MM.1S (cell line): ENCODE measurements around the gene DPP6.
"Not testable (repeated sequence)": the region's sequence is repeated elsewhere in the genome, so short reads cannot be mapped to it uniquely, and the experiment has no call there.

Experiments
- DNase-seq: peaks from one replicate; pipeline ENCODE4 v3.0.0-alpha.2; 2015
- H2AFZ ChIP-seq: fragments of 300-600 bp; sonication (generic); 2 replicates; pipeline ENCODE4 v1.6.0; 2016; ENCODE audit warnings: antibody characterized with exemption, low read length
- H3F3A ChIP-seq: fragments of 300-600 bp; sonication (generic); 2 replicates; pipeline ENCODE4 v1.6.1; 2016; ENCODE audit warnings: mild to moderate bottlenecking, antibody characterized with exemption, low read length, moderate library complexity, mixed read lengths; ENCODE audit not compliant: insufficient read depth
- H3K27ac ChIP-seq: fragments of 300-600 bp; sonication (generic); 2 replicates; pipeline ENCODE4 v1.5.1; 2016; ENCODE audit warnings: mild to moderate bottlenecking, low read length
- H3K27me3 ChIP-seq: fragments of 300-600 bp; sonication (generic); replicated peaks from 2 replicates; pipeline ENCODE4 v1.6.0; 2016; ENCODE audit warnings: low read length; ENCODE audit not compliant: insufficient read depth
- H3K36me3 ChIP-seq: fragments of 300-600 bp; sonication (generic); replicated peaks from 2 replicates; pipeline ENCODE4 v1.6.1; 2016; ENCODE audit warnings: mild to moderate bottlenecking, low read length, mixed read lengths; ENCODE audit not compliant: insufficient read depth
- H3K4me1 ChIP-seq: fragments of 300-600 bp; sonication (generic); 2 replicates; pipeline ENCODE4 v1.6.1; 2016; ENCODE audit warnings: low read length, mixed read lengths
- H3K4me2 ChIP-seq: fragments of 300-600 bp; sonication (generic); 2 replicates; pipeline ENCODE4 v1.6.0; 2016; ENCODE audit warnings: low read depth, low read length
- H3K4me3 ChIP-seq: fragments of 300-600 bp; sonication (generic); 2 replicates; pipeline ENCODE4 v1.5.1; 2016; ENCODE audit warnings: low read length, mixed read lengths
- H3K79me2 ChIP-seq: fragments of 300-600 bp; sonication (generic); 2 replicates; pipeline ENCODE4 v1.6.1; 2016; ENCODE audit warnings: mixed run types, low read length, mixed read lengths
- H3K9ac ChIP-seq: fragments of 300-600 bp; sonication (generic); 2 replicates; pipeline ENCODE4 v1.6.1; 2016; ENCODE audit warnings: low read length, mixed read lengths
- H3K9me2 ChIP-seq: fragments of 300-600 bp; sonication (generic); replicated peaks from 2 replicates; pipeline ENCODE4 v1.6.1; 2016; ENCODE audit warnings: mild to moderate bottlenecking, low read length, mixed read lengths; ENCODE audit not compliant: insufficient read depth
- H3K9me3 ChIP-seq: fragments of 300-600 bp; sonication (generic); replicated peaks from 2 replicates; pipeline ENCODE4 v1.6.1; 2016; ENCODE audit warnings: mild to moderate bottlenecking, low read length, mixed read lengths; ENCODE audit not compliant: insufficient read depth
- H4K20me1 ChIP-seq: fragments of 300-600 bp; sonication (generic); 2 replicates; pipeline ENCODE4 v1.6.1; 2016; ENCODE audit warnings: mild to moderate bottlenecking, low read length, moderate library complexity, mixed read lengths; ENCODE audit not compliant: insufficient read depth
- EZH2 ChIP-seq: fragments of 300-600 bp; sonication (generic); optimal IDR thresholded peaks from 2 replicates; pipeline ENCODE3; 2017; ENCODE audit warnings: low read depth, mild to moderate bottlenecking, antibody characterized with exemption, low read length, mixed read lengths
- EZH2phosphoT487 ChIP-seq: fragments of 300-600 bp; sonication (generic); IDR thresholded peaks from 2 replicates; pipeline ENCODE4 v1.6.1; 2018; ENCODE audit warnings: antibody characterized with exemption, low read length
- TF ChIP-seq, protein P1 (sequence below): fragments of 300-600 bp; sonication (generic); IDR thresholded peaks from 2 replicates; pipeline ENCODE4 v1.5.1; 2016; ENCODE audit warnings: antibody characterized with exemption, low read length, mixed read lengths

DPP6 gene

DNA sequence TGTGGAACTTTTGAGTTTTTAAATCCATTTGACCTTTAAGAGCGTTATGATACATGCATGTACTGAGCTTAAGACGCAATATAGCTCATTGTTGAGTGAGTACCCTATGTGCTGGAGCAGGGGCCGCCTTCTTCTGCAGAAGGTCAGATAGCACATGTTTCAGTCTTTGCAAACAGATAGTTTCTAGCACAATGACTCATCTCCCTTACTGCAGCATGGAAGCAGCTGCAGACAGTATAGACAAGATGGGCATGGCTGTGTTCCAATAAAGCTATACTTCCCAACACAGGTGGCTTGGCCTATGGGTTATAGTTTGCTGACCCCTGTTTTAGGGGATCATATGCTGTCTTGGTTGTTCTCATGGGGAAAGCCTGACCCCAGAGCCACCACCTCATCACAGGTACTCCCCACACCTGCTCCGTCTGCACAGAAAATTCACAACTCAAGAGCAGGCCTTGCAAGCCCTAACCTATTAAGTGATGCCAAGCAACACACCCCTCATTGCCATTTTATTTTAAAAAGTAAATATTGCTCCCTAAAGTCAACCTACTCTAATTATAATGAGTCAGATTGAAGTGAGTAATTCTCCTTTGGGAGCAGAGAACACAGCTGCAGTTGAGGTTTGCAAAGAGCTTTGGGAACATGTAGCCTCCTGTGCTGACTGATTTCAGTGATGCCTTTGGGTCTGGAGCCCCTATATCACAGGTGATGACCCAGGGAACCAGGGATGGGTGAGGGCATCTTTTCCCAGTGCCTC is 620.6 kb downstream of the DPP6 start:
- no peaks in the 10 kb centered on the region for H3K9me2 ChIP-seq
- no peaks in the 10 kb centered on the region for H3K9me3 ChIP-seq
- no peak overlapping the region for H2AFZ ChIP-seq
- TF ChIP-seq, protein P1, sequence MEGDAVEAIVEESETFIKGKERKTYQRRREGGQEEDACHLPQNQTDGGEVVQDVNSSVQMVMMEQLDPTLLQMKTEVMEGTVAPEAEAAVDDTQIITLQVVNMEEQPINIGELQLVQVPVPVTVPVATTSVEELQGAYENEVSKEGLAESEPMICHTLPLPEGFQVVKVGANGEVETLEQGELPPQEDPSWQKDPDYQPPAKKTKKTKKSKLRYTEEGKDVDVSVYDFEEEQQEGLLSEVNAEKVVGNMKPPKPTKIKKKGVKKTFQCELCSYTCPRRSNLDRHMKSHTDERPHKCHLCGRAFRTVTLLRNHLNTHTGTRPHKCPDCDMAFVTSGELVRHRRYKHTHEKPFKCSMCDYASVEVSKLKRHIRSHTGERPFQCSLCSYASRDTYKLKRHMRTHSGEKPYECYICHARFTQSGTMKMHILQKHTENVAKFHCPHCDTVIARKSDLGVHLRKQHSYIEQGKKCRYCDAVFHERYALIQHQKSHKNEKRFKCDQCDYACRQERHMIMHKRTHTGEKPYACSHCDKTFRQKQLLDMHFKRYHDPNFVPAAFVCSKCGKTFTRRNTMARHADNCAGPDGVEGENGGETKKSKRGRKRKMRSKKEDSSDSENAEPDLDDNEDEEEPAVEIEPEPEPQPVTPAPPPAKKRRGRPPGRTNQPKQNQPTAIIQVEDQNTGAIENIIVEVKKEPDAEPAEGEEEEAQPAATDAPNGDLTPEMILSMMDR: no peak
- TF ChIP-seq EZH2phosphoT487 (no peak), EZH2 (no peak)
- H3F3A ChIP-seq: no peaks in the 10 kb centered on the region
- no peak overlapping the region for H3K4me3 ChIP-seq
- H3K9ac ChIP-seq: no peak overlapping the region
- no peak overlapping the region for H3K27ac ChIP-seq
- H3K36me3 ChIP-seq: no peaks in the 10 kb centered on the region
- H4K20me1 ChIP-seq: no peaks in the 10 kb centered on the region
- no peak overlapping the region for H3K4me2 ChIP-seq
- H3K79me2 ChIP-seq: no peaks in the 10 kb centered on the region
- H3K4me1 ChIP-seq: no peaks in the 10 kb centered on the region
- no peak for DNase-seq
- no peaks in the 10 kb centered on the region for H3K27me3 ChIP-seq

DNA sequence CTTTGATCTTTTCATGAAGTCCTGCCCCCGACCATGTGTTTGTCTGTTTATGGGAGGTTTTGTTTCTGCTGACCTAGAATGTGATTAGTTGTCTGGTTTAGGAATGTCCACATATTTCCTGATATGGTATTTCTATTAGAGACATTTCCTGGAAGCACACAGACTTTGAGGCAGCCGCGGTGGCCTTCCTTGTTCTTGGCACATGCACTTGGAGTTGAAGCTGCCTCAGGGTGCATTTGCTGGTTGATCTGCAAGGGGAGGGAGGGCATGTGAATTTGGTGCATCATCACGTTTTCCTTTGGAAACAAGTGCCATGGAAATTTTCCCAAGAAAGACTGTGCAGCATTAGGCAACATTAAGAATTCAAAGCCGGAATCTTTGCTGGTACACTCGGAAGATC is 622.0 kb downstream of the DPP6 start:
- H4K20me1 ChIP-seq: no peaks in the 10 kb centered on the region

DNA sequence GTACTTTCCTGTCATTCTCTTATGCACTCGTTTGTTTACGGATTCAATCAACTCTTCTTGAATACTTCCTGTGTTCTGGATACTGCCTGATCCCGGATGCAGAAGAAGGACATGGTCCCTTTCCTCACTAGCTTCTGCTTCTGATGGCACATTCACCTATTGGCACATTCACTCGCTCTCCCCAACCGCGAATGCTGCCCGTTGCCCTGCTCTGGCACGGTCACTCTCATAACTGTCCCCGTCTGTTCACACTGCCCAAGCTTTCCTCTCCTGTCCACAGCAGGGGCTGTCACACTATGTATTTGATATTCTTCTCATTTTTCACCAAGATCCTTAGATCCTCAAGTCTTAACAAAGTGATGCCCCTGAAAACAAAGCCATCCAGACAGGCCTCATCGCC is 623.4 kb downstream of the DPP6 start:
- Histone ChIP-seq H3K4me3 (no peak overlapping the region), H2AFZ (no peak overlapping the region), H3K9me3 (no peaks in the 10 kb centered on the region), H3K79me2 (no peaks in the 10 kb centered on the region), H3K9ac (no peak overlapping the region), H4K20me1 (no peaks in the 10 kb centered on the region), H3K9me2 (no peaks in the 10 kb centered on the region), H3K4me1 (no peaks in the 10 kb centered on the region), H3K4me2 (no peak overlapping the region), H3K36me3 (no peaks in the 10 kb centered on the region), H3K27ac (no peak overlapping the region), H3K27me3 (no peaks in the 10 kb centered on the region), H3F3A (no peaks in the 10 kb centered on the region)
- TF ChIP-seq EZH2: no peak
- DNase-seq: peak; percentile 4

More for the DNA sequence above, 622.0 kb downstream of the DPP6 start:
- Histone ChIP-seq H3K9ac (no peak overlapping the region), H3K4me3 (no peak overlapping the region), H3K4me1 (no peaks in the 10 kb centered on the region), H3F3A (no peaks in the 10 kb centered on the region), H3K27me3 (no peaks in the 10 kb centered on the region), H3K9me3 (no peaks in the 10 kb centered on the region), H3K27ac (no peak overlapping the region), H3K4me2 (no peak overlapping the region), H3K36me3 (no peaks in the 10 kb centered on the region), H2AFZ (no peak overlapping the region), H3K9me2 (no peaks in the 10 kb centered on the region), H3K79me2 (no peaks in the 10 kb centered on the region)
- no peak for DNase-seq
- TF ChIP-seq, protein P1: no peak
- TF ChIP-seq EZH2: no peak
- no peak for TF ChIP-seq EZH2phosphoT487

DNA sequence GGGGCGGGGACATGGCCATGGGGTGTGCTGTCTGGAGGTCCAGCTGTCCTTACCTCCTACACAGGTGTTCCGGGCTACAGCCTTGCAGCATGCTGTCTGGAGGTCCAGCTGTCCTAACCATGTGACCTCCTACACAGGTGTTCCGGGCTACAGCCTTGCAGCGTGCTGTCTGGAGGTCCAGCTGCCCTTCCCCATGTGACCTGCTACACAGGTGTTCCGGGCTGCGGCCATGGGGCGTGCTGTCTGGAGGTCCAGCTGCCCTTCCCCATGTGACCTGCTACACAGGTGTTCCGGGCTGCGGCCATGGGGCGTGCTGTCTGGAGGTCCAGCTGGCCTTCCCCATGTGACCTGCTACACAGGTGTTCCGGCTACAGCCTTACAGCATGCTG is 623.8 kb downstream of the DPP6 start:
- H3K9ac ChIP-seq, H3K79me2 ChIP-seq, H4K20me1 ChIP-seq, H3F3A ChIP-seq, H3K4me3 ChIP-seq, H3K4me1 ChIP-seq, H3K27me3 ChIP-seq, H2AFZ ChIP-seq, H3K9me2 ChIP-seq, H3K4me2 ChIP-seq, H3K27ac ChIP-seq, H3K9me3 ChIP-seq, H3K36me3 ChIP-seq: not testable (repeated sequence)
- DNase-seq: peak; percentile 11
